Memory B cell (primary cell): ENCODE data around the gene OSGIN1.

Source experiments
- ATAC-seq: fragments of 150-1000 bp; cut with Tn5 transposase; 2 replicates; pipeline ENCODE4 v1.10.0; 2021; ENCODE audit warnings: low read depth, mild to moderate bottlenecking, moderate library complexity
- DNase-seq, 2 donors: peaks; one replicate each; pipeline ENCODE4 v3.0.0; 2022; ENCODE audit warnings: low spot score in 2 of 2
- H3K27ac Mint-ChIP-seq: one replicate; pipeline ENCODE4 v1.8.0; 2022; ENCODE audit warnings: mild to moderate bottlenecking, moderate library complexity, mixed read lengths
- H3K27me3 Mint-ChIP-seq: one replicate; pipeline ENCODE4 v1.8.0; 2022; ENCODE audit warnings: mixed read lengths
- H3K36me3 Mint-ChIP-seq: one replicate; pipeline ENCODE4 v1.8.0; 2022; ENCODE audit warnings: mild to moderate bottlenecking, mixed read lengths
- H3K4me1 Mint-ChIP-seq: one replicate; pipeline ENCODE4 v1.8.0; 2022; ENCODE audit warnings: mixed read lengths
- H3K4me3 Mint-ChIP-seq: one replicate; pipeline ENCODE4 v1.8.0; 2022; ENCODE audit warnings: mild to moderate bottlenecking, moderate library complexity, mixed read lengths
- H3K9me3 Mint-ChIP-seq: one replicate; pipeline ENCODE4 v1.8.0; 2022; ENCODE audit warnings: mixed read lengths

Gene OSGIN1

DNA sequence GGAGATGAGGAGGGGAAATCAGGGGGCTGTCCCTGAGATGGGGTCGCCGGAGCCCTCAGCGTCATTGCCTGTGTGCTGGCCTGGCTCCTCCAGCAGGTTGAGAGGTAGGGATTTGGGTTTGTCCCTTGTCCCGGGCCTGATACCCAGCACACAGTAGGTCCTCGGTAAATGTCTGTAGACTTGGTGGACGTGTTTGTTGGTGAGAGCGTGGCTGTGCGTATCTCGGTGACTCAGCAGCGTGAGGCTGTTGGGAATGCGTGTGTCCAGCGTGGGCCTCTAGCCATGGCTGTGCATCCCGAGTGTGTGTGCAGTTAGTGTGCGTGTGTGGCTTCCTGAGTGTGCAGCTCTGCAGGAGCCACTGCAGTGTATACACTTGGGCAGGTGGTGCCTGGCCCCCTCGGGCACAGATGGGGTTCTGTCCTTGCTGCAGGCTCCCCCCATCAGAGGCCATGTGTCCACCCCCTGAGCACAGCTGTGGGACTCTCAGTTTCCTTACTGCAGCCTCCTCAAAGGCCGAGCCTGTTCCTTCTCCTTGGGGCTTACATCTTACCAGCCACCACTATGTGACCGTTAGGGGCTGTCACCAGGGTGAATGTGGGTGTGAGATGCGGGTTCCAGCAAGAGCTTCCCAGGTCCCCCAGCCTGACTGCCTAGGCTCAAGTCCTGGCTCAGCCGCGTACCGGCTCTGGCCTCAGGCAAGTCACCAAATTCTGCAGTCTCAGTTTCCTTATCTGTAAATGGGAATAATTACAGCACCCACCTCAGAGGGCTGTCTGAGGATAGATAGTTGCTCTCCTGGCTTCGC, 20.7 kb downstream of the OSGIN1 start:
- peaks cover 2% of the 10 kb centered on the region for H3K36me3 Mint-ChIP-seq
- H3K27ac Mint-ChIP-seq, result no peak overlapping the region
- H3K4me3 Mint-ChIP-seq, result no peak overlapping the region
- ATAC-seq (no peak), DNase-seq (no peak)
- peaks cover 3% of the 10 kb centered on the region for H3K9me3 Mint-ChIP-seq
- peaks cover 24% of the 10 kb centered on the region for H3K27me3 Mint-ChIP-seq
- peaks cover 6% of the 10 kb centered on the region for H3K4me1 Mint-ChIP-seq

DNA sequence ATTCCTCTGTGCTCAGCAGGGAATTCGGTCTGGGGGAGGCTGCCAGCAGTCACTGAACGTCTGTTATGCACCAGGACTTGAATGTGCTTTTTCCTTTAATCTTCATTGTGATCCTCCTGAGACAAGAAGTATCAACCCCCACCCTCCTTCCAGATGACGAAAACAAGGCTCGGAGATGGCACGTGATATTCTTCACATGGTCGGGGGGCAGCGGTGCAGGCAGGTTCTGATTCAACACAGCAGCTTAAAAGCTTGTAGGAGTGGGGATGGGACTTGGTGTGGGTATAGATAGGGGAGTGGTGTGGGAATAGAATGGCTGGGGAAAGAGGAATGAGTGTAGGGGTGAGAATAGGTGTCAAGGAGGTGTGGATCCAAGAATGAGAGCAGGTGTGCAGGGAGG, 21.4 kb downstream of the OSGIN1 start:
- peaks cover 2% of the 10 kb centered on the region for H3K4me1 Mint-ChIP-seq
- DNase-seq (no peak), ATAC-seq (no peak)
- peaks cover 2% of the 10 kb centered on the region for H3K36me3 Mint-ChIP-seq
- H3K27ac Mint-ChIP-seq, result no peak overlapping the region
- H3K4me3 Mint-ChIP-seq, result no peak overlapping the region
- H3K9me3 Mint-ChIP-seq, result peaks cover 6% of the 10 kb centered on the region
- peaks cover 20% of the 10 kb centered on the region for H3K27me3 Mint-ChIP-seq

DNA sequence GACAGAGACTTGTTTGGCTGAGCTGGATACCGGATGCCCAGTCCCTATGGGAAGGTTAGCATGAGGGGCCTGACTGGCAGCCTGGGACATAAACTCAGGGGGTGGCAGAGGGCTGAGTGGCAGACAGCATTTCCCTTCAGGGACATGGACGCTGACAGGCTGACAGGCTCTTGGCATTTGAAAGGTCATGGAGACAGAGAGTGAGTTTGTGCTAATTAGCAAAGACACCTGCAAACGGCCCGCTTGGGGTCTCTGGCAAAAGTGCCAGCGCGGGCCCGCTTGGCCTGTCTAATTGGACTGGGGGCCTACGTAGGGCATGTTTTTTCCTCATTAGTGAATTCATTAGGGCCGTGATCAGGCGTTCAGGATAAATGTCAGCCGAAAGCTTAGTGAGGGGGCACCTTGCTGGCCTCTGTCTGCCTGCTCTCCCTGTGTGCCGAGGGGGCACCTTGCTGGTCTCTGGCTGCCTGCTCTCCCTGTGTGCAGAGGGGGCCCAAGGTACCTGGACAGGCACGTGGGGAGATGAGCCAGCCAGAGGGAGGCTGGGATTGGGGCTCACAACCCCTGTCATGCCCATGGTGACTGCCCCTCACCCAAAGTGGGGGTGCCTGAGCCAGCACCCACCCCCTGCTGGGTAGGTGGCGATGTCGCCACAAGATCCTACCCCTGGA, 22.7 kb downstream of the OSGIN1 start:
- no peak for ATAC-seq
- peaks cover 6% of the 10 kb centered on the region for H3K9me3 Mint-ChIP-seq

DNA sequence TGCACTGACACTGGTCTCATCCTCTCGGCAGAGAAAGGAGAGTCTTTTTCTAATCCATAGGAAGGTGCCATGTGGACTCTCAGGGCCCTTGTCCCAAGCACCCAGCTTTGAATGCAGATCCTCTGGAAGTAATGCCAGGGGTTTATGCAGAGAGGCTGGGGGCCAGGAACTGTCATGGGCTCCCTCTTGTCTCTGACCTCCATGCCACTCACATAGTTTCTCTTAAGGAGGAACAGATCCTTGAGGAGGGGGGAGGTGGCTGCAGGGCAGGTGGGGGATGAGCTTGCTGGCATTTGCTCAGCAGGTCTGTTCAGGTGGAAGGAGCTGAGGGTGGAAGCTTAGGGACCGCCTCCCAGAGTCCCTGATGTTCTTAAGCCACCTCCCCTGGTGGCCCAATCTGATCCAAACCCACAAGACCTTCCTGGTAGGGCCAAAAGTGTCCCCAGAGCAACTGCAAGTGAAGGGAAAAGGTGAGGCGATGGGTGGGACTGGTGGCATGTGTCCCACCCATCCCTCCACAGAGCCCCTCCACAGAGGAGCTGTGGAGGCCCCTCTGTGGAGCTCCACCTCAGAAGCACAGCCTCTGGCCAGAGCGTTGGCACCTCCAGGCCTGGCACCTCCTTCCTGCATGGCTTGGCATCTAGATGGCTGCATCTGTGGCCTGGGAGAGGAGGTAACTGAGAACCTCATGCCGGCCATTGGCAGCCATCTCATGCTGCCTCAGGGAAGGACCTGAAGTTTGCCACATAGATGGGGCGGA, 24.2 kb downstream of the OSGIN1 start:
- DNase-seq, result no peak
- H3K4me1 Mint-ChIP-seq, result peaks cover 2% of the 10 kb centered on the region
- ATAC-seq, result no peak
- H3K36me3 Mint-ChIP-seq, result peaks cover 2% of the 10 kb centered on the region
- H3K4me3 Mint-ChIP-seq, result no peak overlapping the region
- peaks cover 6% of the 10 kb centered on the region for H3K9me3 Mint-ChIP-seq
- no peak overlapping the region for H3K27ac Mint-ChIP-seq
- H3K27me3 Mint-ChIP-seq, result peaks cover 12% of the 10 kb centered on the region

More for the DNA sequence above, 22.7 kb downstream of the OSGIN1 start:
- Mint-ChIP-seq H3K27ac (no peak overlapping the region), H3K4me1 (peaks cover 2% of the 10 kb centered on the region), H3K27me3 (peaks cover 15% of the 10 kb centered on the region), H3K36me3 (peaks cover 2% of the 10 kb centered on the region), H3K4me3 (no peak overlapping the region)
- no peak for DNase-seq

DNA sequence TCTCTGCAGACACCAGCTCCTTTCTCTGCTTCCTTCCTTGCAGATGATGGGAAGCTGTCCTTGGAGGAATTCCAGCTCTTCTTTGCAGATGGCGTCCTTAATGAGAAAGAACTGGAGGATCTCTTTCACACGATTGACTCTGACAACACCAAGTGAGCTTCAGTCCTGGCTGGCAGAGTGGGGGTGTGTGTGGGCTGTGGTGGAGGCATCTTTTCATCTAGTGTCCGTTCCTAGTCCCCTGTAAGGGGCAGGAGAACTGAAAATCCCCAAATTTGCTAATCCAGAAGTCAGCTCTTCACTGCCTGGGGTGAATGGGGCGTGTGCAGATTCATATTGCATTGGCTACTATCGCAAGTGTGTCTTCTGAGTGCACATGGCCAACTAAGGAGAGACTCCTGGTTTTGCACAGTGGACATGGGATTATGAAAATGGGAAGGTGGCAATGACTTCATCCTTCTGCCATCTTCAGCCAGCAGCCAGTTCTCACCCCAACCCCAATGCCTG, 25.4 kb downstream of the OSGIN1 start:
- ATAC-seq (no peak), DNase-seq (no peak)
- Mint-ChIP-seq H3K27me3 (peaks cover 12% of the 10 kb centered on the region), H3K4me3 (no peak overlapping the region), H3K4me1 (peaks cover 2% of the 10 kb centered on the region), H3K36me3 (peaks cover 2% of the 10 kb centered on the region), H3K9me3 (peaks cover 6% of the 10 kb centered on the region), H3K27ac (no peak overlapping the region)

DNA sequence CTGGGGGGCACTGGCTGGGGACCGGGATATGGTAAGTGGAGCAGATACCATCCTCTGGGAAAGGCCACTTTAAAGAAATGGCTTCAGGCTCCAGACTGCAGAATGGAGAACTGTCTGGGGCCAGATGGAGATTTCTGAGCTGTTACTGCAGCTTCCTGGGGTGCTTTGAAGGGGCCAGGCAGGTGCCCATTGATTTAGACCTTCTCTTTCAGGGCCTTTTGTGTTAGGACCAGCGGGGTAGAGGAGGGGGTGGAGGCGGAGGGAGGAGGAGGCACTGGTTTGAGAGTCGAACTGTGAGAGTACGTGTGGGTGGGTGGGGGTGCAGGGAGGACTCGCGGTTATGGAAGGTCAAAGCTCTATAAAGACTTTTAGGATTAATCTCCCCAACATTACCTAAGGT, 26.4 kb downstream of the OSGIN1 start:
- Mint-ChIP-seq H3K4me3 (no peak overlapping the region), H3K27ac (no peak overlapping the region), H3K36me3 (peaks cover 2% of the 10 kb centered on the region), H3K4me1 (peaks cover 2% of the 10 kb centered on the region), H3K27me3 (peaks cover 11% of the 10 kb centered on the region), H3K9me3 (peaks cover 6% of the 10 kb centered on the region)
- no peak for ATAC-seq
- DNase-seq, result no peak

DNA sequence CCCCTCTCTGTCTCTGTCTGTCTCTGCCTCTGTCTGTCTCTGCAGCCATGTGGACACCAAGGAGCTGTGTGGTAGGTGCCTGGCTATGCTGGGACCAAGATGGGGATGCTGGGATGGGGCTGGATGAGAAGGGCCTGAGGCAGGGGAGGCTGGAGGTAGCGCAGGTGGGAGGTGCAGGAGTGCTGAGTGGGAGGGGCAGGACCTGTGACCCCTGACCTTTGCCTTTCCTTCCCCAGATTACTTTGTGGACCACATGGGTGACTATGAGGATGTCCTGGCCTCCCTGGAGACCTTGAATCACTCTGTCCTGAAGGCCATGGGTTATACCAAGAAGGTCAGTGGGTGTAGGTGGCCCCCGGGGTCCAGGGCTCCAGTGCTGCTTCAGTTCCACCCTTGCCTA, 27.8 kb downstream of the OSGIN1 start:
- ATAC-seq, result no peak
- H3K4me1 Mint-ChIP-seq, result no peaks in the 10 kb centered on the region
- no peak for DNase-seq
- no peaks in the 10 kb centered on the region for H3K27me3 Mint-ChIP-seq
- H3K9me3 Mint-ChIP-seq, result peaks cover 4% of the 10 kb centered on the region
- no peak overlapping the region for H3K27ac Mint-ChIP-seq
- no peaks in the 10 kb centered on the region for H3K36me3 Mint-ChIP-seq
- no peak overlapping the region for H3K4me3 Mint-ChIP-seq

DNA sequence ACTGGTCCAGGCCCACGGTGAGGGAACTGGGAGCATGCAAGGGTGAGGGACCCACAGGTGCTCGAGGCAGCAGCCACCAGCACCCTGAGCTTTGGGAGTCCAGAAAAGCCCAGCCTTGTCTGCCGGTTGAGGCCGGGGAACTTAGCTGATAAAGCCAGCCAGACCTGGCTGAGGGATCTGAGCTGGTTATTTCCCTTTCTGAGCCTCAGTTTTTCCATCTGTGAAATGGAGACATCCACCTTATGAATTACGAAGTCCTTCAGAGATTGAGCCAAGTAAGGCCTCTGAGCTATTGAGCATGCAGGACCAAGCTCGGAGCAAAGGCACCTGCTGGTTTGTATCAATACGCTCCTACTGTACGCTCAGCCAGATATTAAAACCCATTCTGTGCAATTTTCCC, 28.8 kb downstream of the OSGIN1 start:
- H3K27ac Mint-ChIP-seq, result no peak overlapping the region
- no peak for ATAC-seq
- H3K4me1 Mint-ChIP-seq, result no peaks in the 10 kb centered on the region
- H3K9me3 Mint-ChIP-seq, result peaks cover 4% of the 10 kb centered on the region
- H3K36me3 Mint-ChIP-seq, result no peaks in the 10 kb centered on the region
- H3K4me3 Mint-ChIP-seq, result no peak overlapping the region
- no peak for DNase-seq
- H3K27me3 Mint-ChIP-seq, result peaks cover 3% of the 10 kb centered on the region

DNA sequence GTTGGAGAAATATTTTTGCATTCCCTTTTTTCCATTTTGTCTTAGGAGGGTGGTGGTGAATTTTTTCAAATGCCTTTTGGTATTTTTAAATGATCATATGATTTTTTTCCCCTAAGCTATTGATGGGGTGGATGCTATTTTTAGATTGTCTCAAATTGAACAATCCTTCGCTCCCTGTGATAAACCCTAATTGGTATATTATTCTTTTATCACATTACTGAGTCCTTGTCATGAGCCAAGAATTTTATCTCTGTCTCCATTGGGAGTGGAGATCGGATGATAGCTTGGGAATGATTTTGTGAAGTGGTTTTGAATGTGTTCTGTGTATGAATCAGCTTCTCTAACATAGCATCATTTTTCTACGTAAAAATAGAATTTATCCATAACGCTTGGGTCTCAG, 30.5 kb downstream of the OSGIN1 start:
- Mint-ChIP-seq H3K36me3 (no peaks in the 10 kb centered on the region), H3K4me1 (no peaks in the 10 kb centered on the region), H3K27ac (no peak overlapping the region), H3K27me3 (peaks cover 3% of the 10 kb centered on the region), H3K4me3 (no peak overlapping the region), H3K9me3 (peaks cover 4% of the 10 kb centered on the region)
- no peak for ATAC-seq
- no peak for DNase-seq

DNA sequence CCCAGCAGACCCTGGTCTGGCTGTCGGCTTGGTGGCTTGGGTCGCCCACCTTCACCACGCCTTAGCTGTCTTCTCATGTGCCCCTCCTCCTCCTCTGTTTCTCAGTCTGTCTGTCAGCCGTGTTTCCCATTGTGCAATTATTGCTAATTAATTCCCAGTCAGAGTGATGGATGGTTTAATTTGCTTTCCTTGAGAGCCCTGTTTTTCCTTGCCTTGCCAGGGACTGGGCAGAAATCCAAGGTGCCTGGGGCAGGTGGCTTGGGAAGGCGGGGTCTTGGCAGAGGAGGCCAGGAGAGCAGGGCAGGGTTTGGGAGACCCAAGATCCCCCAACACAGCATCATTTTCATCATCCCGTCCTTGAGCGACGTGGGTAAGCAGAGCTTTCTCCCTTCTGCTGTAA, 36.3 kb downstream of the OSGIN1 start:
- no peak overlapping the region for H3K4me3 Mint-ChIP-seq
- no peak for DNase-seq
- H3K9me3 Mint-ChIP-seq, result peaks cover 4% of the 10 kb centered on the region

DNA sequence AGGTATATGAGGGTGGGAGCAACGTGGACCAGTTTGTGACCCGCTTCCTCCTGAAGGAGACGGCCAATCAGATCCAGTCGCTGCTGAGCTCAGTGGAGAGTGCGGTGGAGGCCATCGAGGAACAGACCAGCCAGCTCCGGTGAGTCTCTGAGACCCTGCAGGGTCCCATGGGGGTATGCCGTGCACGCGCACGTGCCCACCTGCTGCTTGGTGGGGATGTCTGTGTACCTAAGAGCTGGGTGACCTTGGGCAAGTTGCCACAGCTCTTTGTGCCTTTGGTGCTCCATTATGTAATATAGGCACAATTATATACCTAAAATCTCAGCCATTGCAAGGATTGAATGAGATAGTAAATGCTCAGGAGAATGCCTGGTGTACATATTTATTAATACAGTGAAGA, 37.5 kb downstream of the OSGIN1 start:
- Mint-ChIP-seq H3K9me3 (peaks cover 4% of the 10 kb centered on the region), H3K4me3 (no peak overlapping the region), H3K36me3 (peaks cover 2% of the 10 kb centered on the region), H3K4me1 (no peaks in the 10 kb centered on the region), H3K27ac (no peak overlapping the region), H3K27me3 (peaks cover 25% of the 10 kb centered on the region)
- DNase-seq (no peak), ATAC-seq (no peak)

More for the DNA sequence above, 36.3 kb downstream of the OSGIN1 start:
- Mint-ChIP-seq H3K27ac (no peak overlapping the region), H3K27me3 (peaks cover 25% of the 10 kb centered on the region), H3K4me1 (no peaks in the 10 kb centered on the region), H3K36me3 (peaks cover 2% of the 10 kb centered on the region)
- ATAC-seq, result no peak

DNA sequence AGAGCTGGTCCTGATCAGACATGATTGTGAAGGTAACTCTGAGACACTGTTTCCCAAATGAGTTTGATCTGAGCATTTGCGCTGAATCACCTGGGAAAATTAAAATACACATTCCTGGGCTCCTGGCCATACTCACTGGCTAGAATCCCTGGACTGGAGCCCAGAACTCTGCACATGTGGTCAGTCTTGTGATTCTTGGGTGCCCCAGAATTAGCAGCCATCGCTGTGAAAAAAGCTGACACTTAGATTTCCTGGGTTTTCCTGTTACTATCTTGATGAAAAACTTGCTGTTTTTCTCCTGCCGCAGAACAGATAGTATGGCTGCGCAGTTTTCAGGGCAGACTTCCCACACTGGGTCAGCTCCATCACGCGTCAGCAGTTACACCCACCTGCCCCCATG, 39.6 kb downstream of the OSGIN1 start:
- DNase-seq (no peak), ATAC-seq (no peak)
- Mint-ChIP-seq H3K4me3 (no peak overlapping the region), H3K27me3 (peaks cover 23% of the 10 kb centered on the region), H3K36me3 (peaks cover 2% of the 10 kb centered on the region), H3K27ac (no peak overlapping the region), H3K4me1 (no peaks in the 10 kb centered on the region), H3K9me3 (peaks cover 4% of the 10 kb centered on the region)

DNA sequence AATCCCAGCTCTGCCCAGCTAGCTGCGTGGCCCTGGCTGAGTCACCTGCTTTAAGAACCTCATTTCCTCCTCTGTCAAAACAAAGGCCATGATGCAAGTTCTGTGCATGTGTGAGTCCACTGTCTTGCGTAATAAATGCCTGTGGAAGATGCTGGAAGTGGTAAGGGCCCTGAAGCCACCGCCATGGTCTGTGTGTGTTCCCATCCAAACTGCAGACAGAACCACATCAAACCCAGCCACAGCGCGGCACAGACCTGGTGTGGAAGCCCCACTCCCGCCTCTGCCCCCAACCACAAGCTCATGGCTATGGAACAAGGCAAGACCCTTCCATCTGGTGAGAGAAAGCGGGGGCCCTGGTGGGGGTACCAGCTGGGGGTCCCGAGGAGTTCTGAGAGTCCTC, 41.0 kb downstream of the OSGIN1 start:
- peaks cover 4% of the 10 kb centered on the region for H3K9me3 Mint-ChIP-seq
- DNase-seq (no peak), ATAC-seq (no peak)
- no peak overlapping the region for H3K4me3 Mint-ChIP-seq
- H3K36me3 Mint-ChIP-seq, result peaks cover 2% of the 10 kb centered on the region
- H3K27me3 Mint-ChIP-seq, result peaks cover 22% of the 10 kb centered on the region
- H3K4me1 Mint-ChIP-seq, result no peaks in the 10 kb centered on the region
- H3K27ac Mint-ChIP-seq, result no peak overlapping the region

DNA sequence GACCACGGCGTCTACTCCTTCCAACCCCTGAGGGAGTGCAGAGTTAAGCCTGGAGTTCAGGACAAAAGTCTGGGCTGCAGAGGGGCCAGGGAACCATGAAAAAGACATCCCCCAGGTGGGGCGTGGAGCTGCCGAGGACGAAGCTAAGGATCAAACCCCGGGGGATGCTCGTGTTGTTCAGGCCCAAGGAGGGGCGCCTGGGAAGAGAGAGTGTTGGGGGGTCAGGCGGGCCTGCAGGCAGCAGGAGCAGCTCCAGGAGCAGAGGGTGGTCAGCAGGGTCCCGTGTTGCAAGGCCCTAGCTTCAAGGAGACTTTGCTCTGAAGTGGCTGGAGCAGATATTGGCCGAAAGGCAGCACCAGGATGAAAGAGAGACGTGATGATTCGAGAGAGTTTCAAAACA, 41.7 kb downstream of the OSGIN1 start:
- H3K27ac Mint-ChIP-seq, result no peak overlapping the region
- peaks cover 4% of the 10 kb centered on the region for H3K9me3 Mint-ChIP-seq
- H3K4me1 Mint-ChIP-seq, result no peaks in the 10 kb centered on the region
- DNase-seq, result no peak
- H3K27me3 Mint-ChIP-seq, result peaks cover 19% of the 10 kb centered on the region
- H3K4me3 Mint-ChIP-seq, result no peak overlapping the region
- ATAC-seq, result no peak
- H3K36me3 Mint-ChIP-seq, result peaks cover 2% of the 10 kb centered on the region
